NCI-H1436 treated with DMSO at 0.1 percent for 48 hours (cell line): Measurements from ENCODE around the gene NFIX.
"Not testable (repeated sequence)": the region's sequence is repeated elsewhere in the genome, so short reads cannot be mapped to it uniquely, and the experiment has no call there.

ENCODE experiments used
- DNase-seq: peaks from one replicate; lab custom pipeline; 2025; lab: John Stamatoyannopoulos, UW

NFIX gene

DNA sequence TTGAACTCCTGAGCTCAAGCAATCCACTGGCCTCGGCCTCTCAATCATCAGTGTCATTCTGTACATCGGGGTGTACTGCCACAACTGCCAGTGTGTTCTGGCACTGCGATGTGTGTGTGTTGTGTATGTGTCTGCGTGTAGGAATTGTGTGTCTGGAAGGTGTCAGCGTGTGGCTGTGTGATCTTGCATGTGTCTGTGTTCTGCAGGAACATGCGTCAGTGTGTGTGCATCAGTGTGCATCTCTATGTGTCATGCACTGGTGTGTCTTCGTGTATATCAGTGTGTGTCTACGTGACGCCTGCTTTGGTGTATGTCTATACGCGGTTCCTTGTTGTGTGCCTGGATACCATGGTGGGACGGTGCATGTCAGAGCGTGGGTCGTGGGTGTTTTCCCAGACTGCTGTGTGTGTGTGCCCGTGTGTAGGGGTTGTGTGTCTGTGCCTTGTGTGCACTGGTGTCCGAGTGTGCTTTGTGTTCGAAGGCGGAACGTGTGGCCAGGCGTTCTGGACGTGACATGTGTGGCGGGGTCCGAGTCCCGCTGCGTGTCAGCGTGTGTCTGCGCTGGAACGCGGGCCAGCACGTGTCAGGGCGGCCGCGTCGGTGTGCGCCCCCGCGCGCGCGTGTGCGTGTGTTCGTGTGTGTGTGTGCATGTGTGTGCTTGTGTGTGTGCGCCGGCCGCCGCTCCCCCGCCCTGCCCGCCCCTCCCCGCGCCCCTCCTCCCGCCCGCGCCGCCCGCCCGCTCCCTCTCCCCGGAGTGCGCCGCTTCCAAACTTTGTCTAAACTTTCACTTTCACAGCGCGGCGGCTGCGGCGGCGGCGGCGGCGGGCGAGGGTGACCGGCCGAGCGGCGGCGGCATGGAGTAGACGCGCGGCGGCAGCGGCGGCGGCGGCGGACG lies at the start of gene NFIX:
TSS of gene NFIX (plus strand) at position 775 of the 895 bp plus-strand sequence. CDS start 363 bp downstream, outside the sequence.
- no peak for DNase-seq

- DNase-seq, result peak; percentile 80
Observed at GRCh38 chr19:12945479-12946091, 49.7 kb upstream of the NFIX start, which contains the start of gene RAD23A. Gene RAD23A, plus strand, starts transcription at chr19:12945862. Its CDS starts 87 bp downstream, at chr19:12945949.

DNA sequence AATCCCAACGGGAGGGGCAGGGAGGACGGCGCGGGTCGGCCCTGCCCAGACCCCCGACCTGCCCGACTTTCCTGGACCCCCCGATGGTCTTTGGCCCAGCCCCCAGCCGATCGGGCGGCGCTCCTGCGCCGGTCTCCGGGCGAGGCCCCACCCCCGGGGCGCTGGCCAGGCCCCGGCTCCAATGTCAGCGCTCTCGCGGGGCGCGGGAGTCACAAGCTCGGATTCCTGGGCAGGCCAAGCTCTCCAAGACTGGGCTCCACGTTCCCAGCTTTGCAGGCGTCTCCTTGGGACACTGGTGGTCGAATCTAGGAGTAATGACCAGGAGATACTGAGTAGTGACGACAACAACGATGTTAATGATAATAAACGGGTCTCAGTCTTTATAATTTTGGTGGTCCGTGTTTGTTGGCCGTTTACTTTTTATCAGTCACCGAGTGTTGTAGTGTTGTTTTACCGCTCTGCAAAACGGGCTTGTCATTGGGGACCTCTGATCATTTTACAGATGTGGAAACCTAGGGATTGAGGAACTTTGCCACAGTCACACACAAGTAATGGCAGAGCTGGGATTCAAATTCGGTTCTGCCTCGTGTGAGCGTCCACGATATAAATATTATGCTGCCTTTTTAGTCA lies 49.1 kb upstream of the NFIX start:
- DNase-seq, result no peak

- DNase-seq, result no peak
Observed at GRCh38 chr19:12946731-12947496, 48.4 kb upstream of the NFIX start.

- no peak for DNase-seq
Observed at GRCh38 chr19:12947702-12948611, 47.3 kb upstream of the NFIX start.

GRCh38 chr19:12948612-12949362 lies 46.5 kb upstream of the NFIX start:
- DNase-seq, result no peak

GRCh38 chr19:12949363-12950283 lies 45.7 kb upstream of the NFIX start:
- no peak for DNase-seq

DNA sequence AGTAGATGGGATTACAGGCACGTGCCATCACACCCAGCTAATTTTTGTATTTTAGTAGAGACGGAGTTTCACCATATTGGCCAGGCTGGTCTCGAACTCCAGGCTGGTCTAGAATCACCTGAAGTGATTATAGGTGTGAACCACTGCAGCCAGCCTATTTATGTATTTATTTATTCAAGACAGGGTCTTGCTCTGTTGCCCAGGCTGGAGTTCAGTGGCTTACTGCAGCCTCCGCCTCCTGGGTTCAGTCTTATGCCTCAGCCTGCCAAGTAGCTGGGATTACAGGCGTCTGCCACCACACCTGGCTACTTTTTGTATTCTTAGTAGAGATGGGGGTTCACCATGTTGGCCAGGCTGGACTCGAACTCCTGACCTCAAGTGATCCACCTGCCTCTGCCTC lies 43.2 kb upstream of the NFIX start:
- not testable (repeated sequence) for DNase-seq

DNA sequence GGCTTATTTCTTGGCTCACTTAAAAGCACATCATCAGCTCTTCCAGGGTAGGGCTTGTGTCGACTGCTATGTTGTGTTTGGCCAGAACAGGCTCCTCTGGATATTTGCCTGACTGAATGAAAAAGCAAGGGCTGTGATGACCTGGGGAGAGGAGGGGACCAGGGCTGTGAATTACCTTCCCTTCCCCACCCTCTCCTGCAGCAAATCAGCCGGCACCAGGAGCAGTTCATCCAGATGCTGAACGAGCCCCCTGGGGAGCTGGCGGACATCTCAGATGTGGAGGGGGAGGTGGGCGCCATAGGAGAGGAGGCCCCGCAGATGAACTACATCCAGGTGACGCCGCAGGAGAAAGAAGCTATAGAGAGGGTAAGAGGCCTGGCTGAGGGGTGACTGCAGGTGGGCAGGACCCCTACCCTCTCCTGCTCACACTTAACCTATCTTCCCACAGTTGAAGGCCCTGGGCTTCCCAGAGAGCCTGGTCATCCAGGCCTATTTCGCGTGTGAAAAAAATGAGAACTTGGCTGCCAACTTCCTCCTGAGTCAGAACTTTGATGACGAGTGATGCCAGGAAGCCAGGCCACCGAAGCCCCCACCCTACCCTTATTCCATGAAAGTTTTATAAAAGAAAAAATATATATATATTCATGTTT lies 42.7 kb upstream of the NFIX start:
- DNase-seq, result no peak

GRCh38 chr19:12953138-12953798 lies 42.0 kb upstream of the NFIX start:
- no peak for DNase-seq

DNA sequence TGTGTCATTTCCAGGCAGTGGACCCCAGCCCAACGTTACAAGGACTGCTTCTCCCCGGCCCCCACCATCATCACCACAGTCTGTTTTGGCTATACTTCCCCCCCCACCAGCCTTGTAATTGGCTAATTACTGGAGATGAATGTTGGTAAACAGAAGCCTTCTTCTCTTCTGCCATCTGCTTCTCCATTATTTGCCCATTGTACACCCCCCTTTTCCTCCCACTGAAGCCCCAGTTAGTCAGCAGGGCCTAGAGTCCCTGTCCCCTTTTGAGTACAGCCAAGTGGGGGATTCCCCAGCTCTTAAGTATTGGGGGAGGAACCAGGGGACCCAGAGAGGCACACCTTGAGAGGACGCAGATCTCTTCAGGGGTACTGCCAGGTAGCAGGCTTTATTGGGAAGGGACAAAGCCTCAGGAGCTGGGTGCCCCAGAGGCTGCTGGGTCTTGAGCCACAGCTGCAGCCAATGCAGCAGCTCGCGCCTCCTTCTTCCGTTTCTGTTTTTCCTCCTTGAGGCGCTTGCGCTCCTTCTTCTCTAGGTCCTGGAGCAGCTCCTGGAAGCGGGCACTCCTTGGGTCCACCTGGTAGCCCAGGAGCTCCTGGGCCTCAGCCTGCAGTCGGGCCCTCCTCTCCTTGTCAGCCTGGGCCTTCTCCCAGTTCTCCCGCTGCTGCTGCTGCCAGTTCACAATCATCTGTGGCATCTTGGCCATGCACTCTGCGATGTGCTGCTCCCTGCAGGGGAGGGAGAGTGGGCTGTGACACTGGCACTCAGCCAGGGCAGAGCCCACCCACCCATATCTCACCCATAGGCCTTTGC lies 41.3 kb upstream of the NFIX start:
- no peak for DNase-seq

DNA sequence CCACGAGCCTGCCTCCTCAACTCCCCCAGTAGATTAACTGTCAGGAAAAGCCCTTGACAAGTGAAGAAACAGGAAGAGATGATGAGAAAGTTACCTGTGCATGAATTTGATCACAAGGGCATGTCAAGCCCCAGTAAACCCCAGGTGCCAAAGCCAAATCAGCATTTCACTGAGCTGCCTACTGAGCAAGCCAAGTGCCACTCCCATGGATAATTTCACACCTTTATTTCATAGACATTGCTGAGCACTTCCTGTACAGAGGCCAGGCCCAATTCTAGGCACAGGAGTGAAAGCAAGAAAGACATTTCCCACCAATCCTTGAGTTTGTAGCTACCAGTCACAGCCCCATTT lies 40.7 kb upstream of the NFIX start:
- no peak for DNase-seq

DNA sequence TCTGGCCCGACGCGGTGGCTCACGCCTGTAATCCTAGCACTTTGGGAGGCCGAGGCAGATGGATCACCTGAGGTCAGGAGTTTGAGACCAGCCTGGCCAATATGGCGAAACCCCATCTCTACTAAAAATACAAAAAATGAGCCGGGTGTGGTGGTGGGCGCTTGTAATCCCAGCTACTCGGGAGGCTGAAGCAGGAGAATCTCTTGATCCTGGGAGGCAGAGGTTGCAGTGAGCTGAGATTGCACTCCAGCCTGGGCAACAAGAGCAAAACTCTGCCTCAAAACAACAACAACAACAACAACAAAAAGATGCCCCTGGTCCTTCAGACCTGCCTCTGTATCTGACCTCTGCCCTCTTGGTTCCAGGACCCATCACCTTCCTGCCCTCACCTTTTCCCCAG lies 39.7 kb upstream of the NFIX start:
- not testable (repeated sequence) for DNase-seq

DNA sequence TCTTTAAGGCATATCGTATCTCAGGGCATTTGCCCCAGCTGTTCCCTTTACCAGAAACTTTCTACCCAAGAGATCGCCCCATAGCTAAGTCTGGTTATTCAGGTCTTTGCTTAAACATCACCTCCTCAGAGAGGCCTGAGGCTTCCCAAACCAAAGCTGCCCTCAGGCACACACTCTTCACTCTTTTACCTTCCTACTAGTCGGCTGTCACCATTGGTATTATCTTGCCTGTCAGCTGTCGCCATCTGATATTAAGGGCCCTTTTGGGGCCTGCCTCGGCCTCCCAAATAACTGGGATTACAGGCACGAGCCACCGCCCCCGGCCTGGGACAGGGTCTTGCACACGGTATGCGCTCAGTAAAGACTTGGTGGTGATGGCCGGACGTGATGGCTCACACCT lies 39.3 kb upstream of the NFIX start:
- no peak for DNase-seq

- DNase-seq, result no peak
Observed at GRCh38 chr19:12956446-12957388, 38.6 kb upstream of the NFIX start, which contains the start of gene GADD45GIP1. Gene GADD45GIP1, minus strand, starts transcription at chr19:12957223. Its CDS starts 11 bp downstream, at chr19:12957212.

GRCh38 chr19:12957389-12957952 lies 37.8 kb upstream of the NFIX start:
- DNase-seq, result not testable (repeated sequence)
